Endometrium (tissue), 2 donors: ENCODE results near the gene KIAA0825.

Source experiments
- FAIRE-seq: peaks from 2 replicates; lab custom pipeline; 2012; peaks lifted over from hg19 to GRCh38; lab: Jason Lieb, UNC
- donor health status: control.
- donor health status: control.

Gene KIAA0825

DNA sequence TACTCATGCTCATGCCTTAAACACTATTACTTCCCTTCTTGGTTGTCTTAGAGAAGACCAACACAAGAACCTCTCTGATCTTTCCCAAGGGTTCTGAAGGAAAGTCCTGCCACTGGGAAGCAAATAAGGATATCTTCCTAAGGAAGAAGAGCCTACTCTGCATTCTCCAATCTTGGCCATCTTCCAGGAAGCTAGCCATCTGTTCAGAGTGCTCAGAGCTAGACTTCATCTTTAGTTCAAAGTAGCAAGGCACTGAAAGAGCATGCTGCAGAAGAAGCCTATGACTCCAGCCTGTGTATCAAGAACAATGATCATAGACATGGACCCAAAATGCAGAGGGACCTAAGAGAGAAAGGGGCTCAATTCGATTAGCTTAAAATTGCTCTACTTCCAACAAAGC, 114.7 kb downstream of the KIAA0825 start:
- no peak for FAIRE-seq

DNA sequence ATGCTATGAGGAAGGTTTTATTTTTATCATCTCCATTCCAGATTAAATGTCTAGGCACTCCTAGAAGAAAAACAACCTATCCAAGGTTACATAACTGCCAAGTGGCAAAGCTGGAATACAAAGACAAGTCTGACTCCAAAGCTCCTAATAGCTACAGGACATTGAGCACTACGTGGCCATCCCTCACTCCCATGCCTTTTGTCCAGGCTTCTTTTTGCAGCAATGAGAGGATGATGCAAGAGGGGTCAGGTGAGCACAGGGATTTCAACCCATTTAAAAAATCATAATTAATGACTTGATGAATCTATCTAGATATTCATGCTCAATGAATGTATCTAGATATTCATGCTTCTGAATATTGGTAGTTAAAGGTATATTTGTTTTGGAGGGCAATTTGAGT, 117.0 kb downstream of the KIAA0825 start:
- FAIRE-seq, result no peak

DNA sequence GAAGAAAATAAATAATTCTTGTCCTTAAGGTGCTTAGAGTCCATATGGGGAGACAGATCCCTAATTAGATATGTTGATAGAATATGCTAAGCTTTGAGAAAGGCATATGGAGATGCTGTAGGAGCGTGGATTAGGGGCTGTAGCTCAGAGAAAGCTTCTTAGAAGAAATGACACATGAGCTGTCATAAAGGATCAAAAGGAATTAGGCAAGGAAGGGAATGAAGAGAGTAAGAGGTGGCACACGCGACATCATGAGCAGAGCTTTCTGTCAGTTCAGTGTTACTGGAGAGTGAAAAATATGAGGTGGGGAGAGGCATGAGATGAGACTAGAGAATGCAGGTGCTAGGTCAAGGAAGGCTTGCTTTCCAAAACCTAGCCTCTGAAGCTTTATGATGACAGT, 118.6 kb downstream of the KIAA0825 start:
- no peak for FAIRE-seq

DNA sequence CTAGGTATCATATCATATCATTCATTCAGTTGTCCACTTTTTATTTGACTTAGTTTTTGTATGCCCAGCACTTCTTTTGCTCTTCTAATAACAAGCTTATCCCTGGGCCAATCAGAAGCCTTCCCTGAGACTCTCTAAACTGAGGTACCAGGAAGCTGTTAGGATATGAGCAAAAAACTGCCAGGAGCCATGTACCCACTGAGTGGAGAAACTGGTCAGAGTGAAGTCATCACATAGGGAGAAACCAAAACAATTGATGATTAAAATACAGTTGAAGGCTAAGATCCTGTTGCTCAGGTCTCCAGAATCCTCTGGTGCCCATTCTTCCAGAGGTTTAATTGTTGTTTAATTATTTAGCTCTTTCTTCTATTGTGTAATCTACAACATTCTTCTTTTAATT, 120.2 kb downstream of the KIAA0825 start:
- FAIRE-seq, result no peak

DNA sequence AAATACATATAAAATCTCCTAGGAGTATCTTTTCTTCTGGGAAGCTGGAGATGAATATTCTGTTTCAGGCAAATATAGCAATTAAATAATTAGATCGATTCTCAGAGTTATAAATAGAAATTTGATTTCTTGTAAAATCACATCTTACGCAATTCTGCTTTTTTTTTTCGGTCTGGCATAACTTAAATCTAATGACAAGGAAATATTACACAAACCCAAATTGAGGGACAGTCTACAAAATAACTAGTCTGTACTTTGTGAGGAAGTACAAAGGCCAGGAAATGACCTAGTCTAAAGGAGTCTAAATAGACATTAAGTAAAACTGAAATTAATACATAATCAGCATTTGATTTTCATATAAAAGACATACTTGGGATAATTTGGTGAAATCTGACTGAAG, 133.3 kb downstream of the KIAA0825 start:
- FAIRE-seq, result no peak

DNA sequence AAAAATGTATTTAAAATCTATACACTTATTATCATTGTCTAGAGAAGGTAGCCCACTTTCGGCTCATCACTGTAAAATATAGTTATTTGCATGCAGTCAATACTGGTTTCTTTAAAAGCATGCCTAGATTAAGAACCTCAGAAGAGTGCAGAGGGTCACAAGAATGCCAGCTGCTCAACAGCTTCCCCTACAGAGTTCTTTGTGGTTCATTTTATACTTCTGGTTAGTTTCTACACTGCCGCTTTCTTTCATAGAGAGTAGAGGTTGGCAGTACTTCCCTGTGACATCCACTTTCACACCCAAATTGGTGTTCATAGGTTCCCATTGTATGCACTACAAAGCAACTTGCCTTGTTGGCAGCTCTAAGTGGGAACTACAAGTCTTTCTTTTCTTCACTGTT, 137.3 kb downstream of the KIAA0825 start:
- FAIRE-seq, result no peak

DNA sequence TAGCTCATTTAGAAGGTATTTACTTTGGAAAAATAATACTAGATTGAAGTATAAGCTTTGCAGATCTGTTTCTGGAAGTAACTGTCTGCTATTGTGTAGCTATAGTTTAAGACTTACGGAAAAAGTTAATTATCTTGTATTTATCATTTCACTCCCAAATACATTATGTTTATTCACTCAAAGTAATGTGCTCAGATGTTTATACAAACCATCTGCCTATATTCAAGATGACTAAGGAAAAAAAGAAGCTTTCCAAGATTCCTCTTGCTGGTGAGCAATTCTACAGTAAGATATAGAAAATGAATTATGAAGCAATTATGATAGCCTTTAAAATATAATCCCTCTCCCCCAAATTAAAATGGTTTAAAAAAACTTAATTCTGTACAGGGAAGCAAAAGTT, 137.9 kb downstream of the KIAA0825 start:
- FAIRE-seq, result no peak

DNA sequence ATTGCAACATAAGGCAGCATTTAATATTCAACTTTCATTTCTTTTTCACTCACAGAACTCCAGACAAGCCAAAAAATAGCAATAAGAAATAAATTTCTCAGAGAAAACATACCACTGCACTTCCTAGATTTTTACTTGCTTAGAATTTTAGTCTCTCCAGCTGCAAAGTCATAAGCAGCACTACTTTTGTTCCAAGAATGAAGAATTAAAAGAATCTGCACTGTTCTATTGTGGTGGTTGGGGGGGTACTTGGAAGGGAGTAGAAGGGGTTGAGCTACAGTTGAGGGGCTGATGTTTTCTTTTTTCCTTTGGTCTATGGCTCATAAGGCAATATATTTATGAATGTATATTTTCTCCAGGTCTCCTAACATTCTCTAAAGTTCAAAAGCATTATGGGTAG, 144.5 kb downstream of the KIAA0825 start:
- no peak for FAIRE-seq

DNA sequence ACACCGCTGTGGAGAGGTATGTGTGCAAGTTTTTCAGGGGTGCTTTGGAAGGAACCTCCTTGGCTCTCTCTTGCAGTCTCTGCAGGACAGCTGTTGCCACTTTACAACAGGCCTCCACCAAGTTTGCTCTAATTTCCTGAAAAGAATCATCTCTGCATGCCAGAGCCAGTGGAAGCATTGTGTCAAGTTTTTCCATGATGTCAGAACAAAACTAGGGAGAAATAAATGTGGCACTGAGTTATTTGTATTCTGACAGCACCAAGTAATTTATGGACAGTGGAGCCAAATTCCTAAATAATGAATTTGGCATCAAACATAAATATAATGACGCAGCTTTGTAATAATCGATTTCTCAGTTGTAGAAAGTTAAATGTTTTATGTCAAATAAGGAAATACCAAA, 146.9 kb downstream of the KIAA0825 start:
- FAIRE-seq, result no peak

DNA sequence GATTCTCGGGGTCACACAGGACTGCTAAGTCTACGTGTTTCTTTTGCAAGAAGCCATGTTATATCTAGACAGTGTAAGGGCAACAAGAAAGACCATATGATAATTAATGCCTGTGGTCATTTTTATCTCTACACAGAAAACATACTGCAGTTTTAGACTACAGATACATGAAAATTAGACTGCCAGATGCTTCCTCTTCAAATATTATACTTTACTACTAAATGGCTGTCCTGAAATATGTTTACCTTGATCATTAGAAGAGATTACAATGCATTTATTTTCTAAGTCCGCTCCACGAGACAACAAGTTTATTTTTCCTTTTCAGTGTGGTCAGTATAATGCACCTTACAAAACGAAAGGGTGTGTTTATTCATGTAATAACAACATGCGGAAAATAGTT, 147.6 kb downstream of the KIAA0825 start:
- FAIRE-seq, result no peak

DNA sequence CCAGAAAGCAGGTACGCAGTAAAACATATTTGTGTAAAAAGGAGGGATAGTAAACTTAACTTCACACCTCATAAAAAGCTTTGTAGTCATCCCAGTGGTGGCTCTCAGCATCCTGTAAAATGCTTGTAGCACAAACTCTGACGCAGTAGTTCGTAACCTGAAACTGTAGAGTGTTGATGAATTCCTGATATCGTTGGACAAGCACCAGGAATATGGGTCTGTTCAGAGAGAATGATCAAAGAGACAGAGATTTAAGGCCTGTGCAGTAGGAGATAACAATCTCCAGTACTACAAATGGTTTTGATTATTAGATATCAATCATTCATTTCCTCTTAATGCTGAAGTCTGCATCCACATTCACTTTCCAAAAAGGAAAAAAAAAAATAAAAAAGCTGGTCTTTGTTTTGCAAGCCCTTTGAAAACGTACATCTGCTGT, 148.5 kb downstream of the KIAA0825 start:
- FAIRE-seq, result no peak

DNA sequence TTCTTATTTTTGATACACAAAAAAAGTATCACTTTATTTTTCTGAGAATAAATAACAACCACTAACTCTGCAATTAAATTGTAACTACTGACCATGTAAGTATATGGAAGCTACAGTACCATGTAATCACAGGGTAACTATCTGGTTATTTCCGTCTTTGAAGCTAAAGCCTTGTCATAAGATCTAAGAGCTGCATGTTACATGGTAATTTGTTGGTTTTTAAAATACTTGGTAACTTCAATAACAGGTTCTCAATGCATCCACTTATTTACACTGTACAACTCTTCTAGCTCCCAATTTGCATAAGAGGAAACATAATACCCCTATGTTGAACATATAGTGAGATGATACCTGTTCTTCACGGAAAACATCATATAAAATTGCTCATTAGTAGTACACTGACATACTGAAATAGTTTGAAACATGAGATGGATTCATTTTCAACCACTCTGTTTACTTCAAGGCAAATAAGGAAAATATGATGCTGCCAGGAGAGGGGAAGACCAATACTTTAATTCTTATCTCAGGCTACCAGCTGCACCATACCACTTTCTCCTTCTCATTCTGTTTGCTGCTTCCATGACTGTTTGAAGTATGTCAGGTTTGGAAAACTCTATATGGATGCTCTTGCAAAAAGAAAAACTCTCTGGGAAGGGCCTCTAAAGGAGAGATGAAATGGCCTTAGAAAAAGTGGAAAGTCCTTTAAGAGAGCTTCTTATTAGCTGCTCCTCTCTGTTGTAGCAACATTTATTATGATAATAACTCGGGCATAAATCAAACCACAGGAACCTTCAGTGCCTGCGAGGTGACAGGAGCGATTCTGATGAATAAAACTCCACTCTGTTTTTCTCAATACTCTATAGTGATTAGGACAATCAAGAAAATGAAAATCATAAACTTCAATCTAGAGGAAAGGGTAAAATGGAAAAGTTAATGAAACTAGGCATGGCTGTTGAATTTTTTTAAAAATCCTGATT, 150.2 kb downstream of the KIAA0825 start:
- no peak for FAIRE-seq

DNA sequence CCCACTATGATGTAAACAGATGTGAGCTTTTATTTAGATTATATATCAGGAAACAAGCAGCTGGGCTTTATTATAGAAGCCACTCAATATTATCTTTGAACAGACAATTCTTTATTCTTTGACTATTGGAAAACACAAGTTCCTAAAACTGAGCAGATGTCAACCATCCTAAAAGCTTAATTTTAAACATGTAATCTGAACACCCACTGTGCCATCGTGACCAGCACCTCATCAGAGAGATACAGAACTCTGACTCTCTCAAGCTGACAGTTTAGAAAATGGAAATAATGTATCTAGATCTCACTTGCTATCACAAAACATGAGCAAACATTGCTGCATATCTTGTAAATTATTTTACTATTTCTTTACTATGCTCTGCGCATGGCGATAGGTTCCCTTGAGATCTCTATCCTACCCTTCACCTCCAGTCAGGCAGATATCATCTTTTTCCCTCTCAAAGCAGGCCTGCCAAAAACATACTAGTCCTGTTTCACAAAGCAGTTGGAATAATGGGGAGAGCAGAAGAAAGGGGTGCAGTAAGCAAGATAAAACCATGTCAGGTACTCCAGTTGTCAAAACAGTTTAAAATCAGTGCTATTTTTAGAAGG, 151.0 kb downstream of the KIAA0825 start:
- no peak for FAIRE-seq

DNA sequence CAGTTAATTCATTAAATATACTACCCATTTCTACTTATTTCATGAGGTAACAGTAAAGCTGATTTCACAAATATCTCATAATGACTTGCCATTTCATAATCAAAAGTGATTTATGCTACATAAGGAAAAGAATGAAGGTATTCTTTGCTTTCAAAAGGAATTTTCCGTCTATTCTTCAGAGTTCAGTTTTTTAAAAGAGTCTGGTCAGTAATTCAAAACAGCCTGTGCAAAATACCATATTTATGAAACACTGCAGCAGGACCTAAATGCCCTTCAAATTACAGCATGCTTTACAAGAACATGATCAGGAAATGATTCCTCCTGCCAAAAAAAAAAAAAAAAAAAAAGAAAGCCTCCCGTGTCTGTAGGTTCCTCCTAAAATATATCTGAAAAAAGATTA, 154.7 kb downstream of the KIAA0825 start:
- FAIRE-seq, result no peak

DNA sequence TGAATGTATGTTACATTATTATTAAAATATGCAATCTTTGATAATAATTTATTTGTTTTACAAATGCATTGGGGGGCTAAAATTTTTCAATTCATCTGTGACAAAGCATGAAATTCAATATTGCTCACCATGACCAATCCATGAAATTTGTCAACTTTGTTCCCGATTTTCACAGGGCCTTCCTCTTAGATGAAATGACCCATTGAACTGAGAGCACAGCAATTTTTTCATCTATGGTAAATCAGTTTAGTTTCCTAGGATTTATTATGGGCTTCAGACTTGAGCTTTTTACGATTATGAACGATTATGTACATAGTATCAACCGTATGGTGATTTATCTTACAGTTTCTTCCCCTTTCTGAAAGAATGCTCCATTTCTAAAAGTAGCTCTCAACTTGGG, 157.3 kb downstream of the KIAA0825 start:
- no peak for FAIRE-seq

DNA sequence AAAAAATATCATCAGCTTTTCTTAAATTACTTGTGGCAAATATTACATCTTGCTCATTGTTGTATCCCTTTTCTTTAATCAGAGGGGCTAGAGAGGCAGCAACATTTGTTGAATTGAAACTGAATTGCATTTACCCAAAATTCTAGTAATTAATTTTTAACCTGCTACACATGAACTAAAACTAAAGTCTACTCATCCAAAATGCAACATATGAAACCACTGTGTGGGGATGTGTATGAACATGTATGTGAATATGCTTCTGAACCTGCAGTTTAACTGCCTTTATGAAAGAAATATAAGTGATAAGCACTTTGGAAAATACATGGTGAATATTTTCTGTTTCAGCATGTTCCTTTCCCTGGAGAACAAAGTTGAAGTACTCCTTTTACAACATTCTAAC, 158.5 kb downstream of the KIAA0825 start:
- FAIRE-seq, result no peak

DNA sequence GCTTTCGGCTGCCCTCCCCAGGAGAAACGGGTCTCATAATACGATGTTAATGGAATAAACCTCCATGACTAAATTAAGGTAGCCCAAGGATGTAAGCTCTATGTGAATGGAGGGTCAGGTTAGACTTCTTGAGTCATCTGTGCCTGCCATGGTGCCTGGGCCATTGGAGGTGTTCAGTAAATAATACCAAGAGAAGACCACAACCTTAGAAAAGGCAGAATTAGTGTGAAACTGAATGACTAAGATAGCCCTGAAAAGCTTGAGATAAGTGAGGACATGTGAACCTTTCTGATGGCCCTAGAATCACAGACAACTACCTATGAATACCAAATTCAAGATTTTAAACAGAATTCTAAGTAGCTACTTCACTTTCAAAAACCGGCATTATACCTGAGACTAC, 160.6 kb downstream of the KIAA0825 start:
- no peak for FAIRE-seq

DNA sequence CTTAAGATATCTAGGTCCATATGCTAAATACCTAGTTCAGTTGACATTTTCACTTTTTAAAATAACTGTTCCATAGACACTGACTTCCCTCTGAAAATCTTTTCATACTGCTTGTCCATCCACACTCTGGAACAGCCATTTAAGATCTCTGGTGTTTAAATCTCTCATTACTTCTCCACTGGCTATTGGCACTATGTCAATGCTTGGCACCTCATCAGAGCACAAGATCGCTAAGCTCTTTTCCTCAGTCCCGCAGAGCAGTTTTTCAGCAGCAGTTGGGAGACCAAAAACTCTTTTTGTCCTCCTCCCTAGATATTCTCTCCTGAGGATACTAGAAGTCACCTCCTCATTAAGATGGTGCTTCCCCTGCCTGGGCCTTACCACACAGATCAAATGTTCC, 172.7 kb downstream of the KIAA0825 start:
- no peak for FAIRE-seq

DNA sequence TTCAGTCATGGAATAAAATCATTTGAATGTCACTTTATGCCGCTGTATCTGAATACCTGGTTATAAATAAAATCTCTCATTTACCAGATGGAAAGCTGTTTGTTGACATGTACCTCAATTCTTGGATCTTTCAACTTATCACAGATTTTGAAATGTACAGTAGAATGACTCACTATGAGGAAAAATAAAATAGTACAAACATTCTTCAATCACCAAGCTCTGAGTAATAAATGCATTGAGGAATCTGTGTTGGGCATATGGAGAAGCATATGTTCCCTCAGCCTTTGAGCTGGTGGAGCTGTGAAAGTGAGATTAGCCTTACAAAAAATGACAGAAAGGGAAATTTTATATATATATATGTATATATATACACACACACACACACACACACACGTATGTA, 175.4 kb downstream of the KIAA0825 start:
- FAIRE-seq, result no peak

DNA sequence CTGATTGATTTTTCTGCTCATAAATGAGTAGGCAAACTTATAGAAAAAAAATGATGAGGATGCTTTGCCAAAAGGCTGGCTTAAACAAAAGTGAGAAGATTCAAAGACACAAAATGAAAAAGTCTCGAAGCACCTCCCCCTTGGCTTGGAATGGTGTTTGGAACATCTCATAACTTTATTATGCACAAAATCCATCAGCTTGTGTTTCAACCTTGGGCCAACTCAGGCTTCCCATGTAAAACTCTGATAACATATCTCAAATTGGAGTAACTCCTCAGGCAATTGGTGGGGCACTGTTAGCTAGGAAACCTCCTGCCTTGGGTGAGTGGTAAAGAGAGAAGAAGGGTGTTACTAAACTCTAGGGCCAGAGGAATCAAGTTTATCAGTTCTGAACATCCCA, 176.3 kb downstream of the KIAA0825 start:
- FAIRE-seq, result no peak

DNA sequence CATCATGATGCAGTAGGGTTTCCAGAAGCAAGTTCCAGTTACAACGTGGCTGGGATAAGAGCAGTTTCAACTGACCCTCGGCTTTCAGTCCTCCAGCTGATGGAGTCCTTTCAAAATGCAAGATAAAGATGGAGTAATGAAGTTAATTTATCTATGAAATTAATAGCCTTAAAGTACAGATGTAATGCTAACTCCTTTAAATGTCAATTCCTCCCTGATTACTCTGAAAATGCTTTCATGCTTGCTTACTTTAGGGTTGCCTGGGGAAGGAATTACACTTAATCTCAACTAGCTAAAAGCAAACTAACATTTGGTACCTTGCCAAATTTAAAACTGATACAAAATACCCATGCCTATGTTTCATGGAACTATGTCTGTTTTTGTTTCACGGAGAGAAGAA, 178.4 kb downstream of the KIAA0825 start:
- no peak for FAIRE-seq

DNA sequence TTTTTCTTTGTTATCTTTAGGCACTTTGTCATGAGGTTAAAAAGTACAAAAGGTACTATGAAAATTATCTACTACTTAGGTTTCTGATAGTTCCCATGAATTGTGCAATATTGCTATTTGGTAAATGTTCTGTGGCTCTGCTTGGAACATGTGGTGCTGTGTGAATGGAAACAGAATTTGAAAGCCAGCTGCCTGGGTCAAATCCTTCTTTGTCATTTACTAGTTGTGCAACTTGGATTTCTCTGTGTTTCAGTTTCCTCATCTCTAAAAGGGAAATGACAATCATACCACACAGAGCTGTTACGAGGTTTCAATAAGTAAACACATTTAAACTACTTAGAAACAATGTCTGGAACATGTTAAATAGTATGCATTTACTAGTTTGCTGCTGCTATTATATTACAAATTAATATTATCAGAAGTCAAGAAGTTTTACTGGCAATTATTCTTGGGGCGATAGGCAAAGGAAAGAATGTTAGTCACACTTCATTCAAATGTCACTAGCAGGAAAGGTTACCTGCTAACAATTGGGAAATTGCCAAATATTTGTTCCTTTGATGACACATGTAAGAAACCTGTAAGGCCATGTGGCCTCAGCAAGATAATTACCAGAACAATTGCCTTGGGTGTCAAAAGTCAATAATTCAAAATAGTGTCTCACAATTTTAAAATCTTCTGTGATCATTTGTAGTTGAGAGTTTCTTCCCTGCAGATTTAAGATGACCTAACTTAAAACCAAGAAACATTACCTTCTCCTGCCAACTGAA, 184.8 kb downstream of the KIAA0825 start:
- peak; percentile 72 for FAIRE-seq

DNA sequence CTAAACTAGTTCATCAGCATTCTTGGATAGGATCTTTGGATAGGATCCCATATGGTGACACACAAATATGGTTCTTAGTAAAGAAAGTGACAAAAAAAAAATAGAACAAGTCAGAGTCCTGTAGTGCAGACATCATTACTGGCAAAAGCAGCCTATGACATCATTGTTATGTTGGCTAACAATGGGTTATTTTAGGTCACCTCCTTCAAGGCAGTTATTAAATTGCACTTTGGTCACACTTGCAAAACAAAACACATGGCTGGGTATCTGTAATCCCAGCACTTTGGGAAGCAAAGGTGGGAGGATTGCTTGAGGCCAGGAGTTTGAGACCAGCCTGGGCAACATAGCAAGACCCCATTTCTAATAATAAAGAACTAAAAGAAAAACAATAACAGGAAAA, 185.9 kb downstream of the KIAA0825 start:
- no peak for FAIRE-seq
